ENCODE results near the gene PRMT1. TPM values are rescaled to one million over a fixed set of nuclear protein-coding genes. Genes with fewer than 3 reads are reported as not detected.

Gene PRMT1
- total RNA-seq, 1 experiment from 2014 or later = 527 TPM

DNA sequence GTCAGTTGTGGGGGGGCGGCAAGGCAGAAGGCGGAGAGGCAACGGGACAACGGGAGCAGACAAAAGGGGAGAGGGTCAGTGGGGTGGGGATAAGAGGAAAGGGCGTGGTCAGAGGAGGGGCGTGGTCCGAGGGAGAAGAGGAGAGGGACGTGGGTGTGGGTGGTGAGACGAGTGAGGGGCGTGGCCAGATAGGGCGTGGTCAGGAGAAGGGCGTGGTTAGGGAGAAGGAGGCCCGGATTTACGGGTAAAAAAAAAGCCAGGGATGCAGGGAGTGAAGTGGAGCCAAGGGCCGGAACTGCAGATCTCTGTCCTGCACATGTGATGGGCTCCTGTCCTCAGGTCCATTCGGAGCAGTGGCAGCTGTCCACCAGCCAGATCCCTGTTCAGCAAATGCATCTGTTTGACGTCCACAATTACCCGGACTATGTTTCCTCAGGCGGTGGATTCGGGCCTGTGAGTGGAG is 35.4 kb downstream of the PRMT1 start:
- ATAC-seq (peak; percentile 98), DNase-seq (ENCODE audit: low spot score) (peak; percentile 93)
- Mint-ChIP-seq H3K4me3 (no peak overlapping the region; the same call in 1 of the 2 replicates), H3K27ac (no peak overlapping the region), H3K9me3 (peaks cover 6% of the 10 kb centered on the region; the same call in 1 of the 2 replicates), H3K4me1 (0 out of 2 replicates have a peak, but pooled peaks cover 4% of the 10 kb centered on the region), H3K27me3 (ENCODE audit: low read depth) (no peaks in the 10 kb centered on the region; the same call in 1 of the 2 replicates), H3K36me3 (peaks cover 43% of the 10 kb centered on the region)
- POLR2A ChIA-PET = no interaction called here
- CTCF ChIA-PET = no interaction called here
- TF ChIP-seq SMAD3 (CRISPR knock-in tag; IDR thresholded peaks at IDR 0.05; ENCODE audit: borderline replicate concordance) = no peak
- TF ChIP-seq, protein P1, sequence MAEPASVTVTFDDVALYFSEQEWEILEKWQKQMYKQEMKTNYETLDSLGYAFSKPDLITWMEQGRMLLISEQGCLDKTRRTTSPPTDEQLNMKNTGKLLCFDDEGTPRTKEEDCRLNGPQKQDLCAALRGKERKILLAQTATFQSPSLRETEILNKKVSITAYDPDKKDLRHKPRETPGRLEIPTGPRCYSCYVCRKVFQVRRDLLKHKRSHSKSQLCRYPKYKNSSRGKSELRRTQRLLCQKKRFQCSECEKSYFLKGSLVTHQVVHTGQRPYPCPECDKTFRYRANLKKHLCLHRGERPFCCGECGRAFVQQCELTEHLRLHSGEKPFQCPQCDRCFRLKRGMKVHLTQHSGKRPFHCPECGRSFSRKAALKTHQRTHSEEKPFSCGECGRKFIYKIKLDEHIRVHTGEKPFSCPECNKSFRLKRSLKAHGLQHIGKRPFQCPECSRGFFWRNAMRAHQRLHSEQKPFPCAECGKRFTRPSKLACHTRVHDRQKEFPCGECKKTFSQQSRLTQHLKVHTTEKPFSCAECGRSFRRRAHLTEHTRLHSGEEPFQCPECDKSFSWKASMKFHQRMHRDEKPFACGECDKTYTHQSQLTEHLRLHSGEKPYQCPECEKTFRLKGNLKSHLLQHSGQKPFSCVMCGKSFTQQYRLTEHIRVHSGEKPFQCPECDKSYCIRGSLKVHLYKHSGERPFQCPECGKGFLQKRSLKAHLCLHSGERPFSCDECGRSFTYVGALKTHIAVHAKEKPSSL (CRISPR knock-in tag; conservative IDR thresholded peaks at IDR 0.05) = no peak
- TF ChIP-seq, protein P2, sequence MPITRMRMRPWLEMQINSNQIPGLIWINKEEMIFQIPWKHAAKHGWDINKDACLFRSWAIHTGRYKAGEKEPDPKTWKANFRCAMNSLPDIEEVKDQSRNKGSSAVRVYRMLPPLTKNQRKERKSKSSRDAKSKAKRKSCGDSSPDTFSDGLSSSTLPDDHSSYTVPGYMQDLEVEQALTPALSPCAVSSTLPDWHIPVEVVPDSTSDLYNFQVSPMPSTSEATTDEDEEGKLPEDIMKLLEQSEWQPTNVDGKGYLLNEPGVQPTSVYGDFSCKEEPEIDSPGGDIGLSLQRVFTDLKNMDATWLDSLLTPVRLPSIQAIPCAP (CRISPR knock-in tag; IDR thresholded peaks at IDR 0.05) = no peak
- TF ChIP-seq, protein P3, sequence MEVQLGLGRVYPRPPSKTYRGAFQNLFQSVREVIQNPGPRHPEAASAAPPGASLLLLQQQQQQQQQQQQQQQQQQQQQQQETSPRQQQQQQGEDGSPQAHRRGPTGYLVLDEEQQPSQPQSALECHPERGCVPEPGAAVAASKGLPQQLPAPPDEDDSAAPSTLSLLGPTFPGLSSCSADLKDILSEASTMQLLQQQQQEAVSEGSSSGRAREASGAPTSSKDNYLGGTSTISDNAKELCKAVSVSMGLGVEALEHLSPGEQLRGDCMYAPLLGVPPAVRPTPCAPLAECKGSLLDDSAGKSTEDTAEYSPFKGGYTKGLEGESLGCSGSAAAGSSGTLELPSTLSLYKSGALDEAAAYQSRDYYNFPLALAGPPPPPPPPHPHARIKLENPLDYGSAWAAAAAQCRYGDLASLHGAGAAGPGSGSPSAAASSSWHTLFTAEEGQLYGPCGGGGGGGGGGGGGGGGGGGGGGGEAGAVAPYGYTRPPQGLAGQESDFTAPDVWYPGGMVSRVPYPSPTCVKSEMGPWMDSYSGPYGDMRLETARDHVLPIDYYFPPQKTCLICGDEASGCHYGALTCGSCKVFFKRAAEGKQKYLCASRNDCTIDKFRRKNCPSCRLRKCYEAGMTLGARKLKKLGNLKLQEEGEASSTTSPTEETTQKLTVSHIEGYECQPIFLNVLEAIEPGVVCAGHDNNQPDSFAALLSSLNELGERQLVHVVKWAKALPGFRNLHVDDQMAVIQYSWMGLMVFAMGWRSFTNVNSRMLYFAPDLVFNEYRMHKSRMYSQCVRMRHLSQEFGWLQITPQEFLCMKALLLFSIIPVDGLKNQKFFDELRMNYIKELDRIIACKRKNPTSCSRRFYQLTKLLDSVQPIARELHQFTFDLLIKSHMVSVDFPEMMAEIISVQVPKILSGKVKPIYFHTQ (CRISPR knock-in tag; IDR thresholded peaks at IDR 0.05) = no peak
- TF ChIP-seq, protein P4, sequence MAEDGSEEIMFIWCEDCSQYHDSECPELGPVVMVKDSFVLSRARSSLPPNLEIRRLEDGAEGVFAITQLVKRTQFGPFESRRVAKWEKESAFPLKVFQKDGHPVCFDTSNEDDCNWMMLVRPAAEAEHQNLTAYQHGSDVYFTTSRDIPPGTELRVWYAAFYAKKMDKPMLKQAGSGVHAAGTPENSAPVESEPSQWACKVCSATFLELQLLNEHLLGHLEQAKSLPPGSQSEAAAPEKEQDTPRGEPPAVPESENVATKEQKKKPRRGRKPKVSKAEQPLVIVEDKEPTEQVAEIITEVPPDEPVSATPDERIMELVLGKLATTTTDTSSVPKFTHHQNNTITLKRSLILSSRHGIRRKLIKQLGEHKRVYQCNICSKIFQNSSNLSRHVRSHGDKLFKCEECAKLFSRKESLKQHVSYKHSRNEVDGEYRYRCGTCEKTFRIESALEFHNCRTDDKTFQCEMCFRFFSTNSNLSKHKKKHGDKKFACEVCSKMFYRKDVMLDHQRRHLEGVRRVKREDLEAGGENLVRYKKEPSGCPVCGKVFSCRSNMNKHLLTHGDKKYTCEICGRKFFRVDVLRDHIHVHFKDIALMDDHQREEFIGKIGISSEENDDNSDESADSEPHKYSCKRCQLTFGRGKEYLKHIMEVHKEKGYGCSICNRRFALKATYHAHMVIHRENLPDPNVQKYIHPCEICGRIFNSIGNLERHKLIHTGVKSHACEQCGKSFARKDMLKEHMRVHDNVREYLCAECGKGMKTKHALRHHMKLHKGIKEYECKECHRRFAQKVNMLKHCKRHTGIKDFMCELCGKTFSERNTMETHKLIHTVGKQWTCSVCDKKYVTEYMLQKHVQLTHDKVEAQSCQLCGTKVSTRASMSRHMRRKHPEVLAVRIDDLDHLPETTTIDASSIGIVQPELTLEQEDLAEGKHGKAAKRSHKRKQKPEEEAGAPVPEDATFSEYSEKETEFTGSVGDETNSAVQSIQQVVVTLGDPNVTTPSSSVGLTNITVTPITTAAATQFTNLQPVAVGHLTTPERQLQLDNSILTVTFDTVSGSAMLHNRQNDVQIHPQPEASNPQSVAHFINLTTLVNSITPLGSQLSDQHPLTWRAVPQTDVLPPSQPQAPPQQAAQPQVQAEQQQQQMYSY (CRISPR knock-in tag; IDR thresholded peaks at IDR 0.05) = peak; percentile 89
- no peak for TF ChIP-seq IRF2 (CRISPR knock-in tag; IDR thresholded peaks at IDR 0.05; ENCODE audit: borderline replicate concordance, low read depth)
- TF ChIP-seq NR2C2 (CRISPR knock-in tag; IDR thresholded peaks at IDR 0.05) = no peak

DNA sequence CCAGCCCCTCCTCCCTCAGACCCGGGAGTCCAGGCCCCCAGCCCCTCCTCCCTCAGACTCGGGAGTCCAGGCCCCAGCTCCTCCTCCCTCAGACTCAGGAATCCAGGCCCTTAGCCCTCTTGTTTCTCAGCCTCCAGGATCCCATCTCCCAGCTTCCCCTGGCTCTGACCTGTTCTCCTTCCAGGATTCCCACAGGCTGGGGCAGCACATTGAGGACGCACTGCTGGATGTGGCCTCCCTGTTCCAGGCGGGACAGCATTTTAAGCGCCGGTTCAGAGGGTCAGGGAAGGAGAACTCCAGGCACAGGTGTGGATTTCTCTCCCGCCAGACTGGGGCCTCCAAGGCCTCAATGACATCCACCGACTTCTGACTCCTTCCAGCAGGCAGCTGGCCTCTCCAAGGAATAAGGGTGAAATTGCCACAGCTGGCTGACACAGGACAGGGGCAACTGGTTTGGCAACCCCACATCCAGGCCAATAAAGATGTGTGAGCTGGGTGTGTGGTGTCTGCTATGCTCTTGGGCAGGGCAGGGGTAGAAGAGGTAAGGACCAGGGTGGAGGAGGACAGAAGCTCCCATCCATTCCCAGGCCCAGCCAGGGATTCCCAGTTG is 36.3 kb downstream of the PRMT1 start:
- DNase-seq (ENCODE audit: low spot score) (no peak), ATAC-seq (no peak)
- no peak overlapping the region for H3K27ac Mint-ChIP-seq
- ChIA-PET CTCF (interaction anchor here (1.9 kb wide), 1 partner anchor 38 kb away, joined by 8 read pairs; no protein-coding TSS in a partner anchor), POLR2A (interaction anchor here (0.7 kb wide), 1 partner anchor 976 kb away, joined by 4 read pairs; no protein-coding TSS in a partner anchor)
- H3K4me1 Mint-ChIP-seq = 0 out of 2 replicates have a peak, but pooled peaks cover 4% of the 10 kb centered on the region
- peaks cover 42% of the 10 kb centered on the region for H3K36me3 Mint-ChIP-seq
- H3K27me3 Mint-ChIP-seq (ENCODE audit: low read depth) = no peaks in the 10 kb centered on the region; the same call in 1 of the 2 replicates
- H3K9me3 Mint-ChIP-seq = peaks cover 6% of the 10 kb centered on the region; the same call in 1 of the 2 replicates
- H3K4me3 Mint-ChIP-seq = no peak overlapping the region
- TF ChIP-seq ZNF671 (CRISPR knock-in tag; IDR thresholded peaks at IDR 0.05) = no peak
- no peak for TF ChIP-seq SP1 (CRISPR knock-in tag; conservative IDR thresholded peaks at IDR 0.05)
- TF ChIP-seq, protein P5, sequence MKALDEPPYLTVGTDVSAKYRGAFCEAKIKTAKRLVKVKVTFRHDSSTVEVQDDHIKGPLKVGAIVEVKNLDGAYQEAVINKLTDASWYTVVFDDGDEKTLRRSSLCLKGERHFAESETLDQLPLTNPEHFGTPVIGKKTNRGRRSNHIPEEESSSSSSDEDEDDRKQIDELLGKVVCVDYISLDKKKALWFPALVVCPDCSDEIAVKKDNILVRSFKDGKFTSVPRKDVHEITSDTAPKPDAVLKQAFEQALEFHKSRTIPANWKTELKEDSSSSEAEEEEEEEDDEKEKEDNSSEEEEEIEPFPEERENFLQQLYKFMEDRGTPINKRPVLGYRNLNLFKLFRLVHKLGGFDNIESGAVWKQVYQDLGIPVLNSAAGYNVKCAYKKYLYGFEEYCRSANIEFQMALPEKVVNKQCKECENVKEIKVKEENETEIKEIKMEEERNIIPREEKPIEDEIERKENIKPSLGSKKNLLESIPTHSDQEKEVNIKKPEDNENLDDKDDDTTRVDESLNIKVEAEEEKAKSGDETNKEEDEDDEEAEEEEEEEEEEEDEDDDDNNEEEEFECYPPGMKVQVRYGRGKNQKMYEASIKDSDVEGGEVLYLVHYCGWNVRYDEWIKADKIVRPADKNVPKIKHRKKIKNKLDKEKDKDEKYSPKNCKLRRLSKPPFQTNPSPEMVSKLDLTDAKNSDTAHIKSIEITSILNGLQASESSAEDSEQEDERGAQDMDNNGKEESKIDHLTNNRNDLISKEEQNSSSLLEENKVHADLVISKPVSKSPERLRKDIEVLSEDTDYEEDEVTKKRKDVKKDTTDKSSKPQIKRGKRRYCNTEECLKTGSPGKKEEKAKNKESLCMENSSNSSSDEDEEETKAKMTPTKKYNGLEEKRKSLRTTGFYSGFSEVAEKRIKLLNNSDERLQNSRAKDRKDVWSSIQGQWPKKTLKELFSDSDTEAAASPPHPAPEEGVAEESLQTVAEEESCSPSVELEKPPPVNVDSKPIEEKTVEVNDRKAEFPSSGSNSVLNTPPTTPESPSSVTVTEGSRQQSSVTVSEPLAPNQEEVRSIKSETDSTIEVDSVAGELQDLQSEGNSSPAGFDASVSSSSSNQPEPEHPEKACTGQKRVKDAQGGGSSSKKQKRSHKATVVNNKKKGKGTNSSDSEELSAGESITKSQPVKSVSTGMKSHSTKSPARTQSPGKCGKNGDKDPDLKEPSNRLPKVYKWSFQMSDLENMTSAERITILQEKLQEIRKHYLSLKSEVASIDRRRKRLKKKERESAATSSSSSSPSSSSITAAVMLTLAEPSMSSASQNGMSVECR (CRISPR knock-in tag; IDR thresholded peaks at IDR 0.05; ENCODE audit: borderline replicate concordance) = no peak
- no peak for TF ChIP-seq NR3C1 (CRISPR knock-in tag; conservative IDR thresholded peaks at IDR 0.05; ENCODE audit: low read depth)
- TF ChIP-seq TP53 (CRISPR knock-in tag; IDR thresholded peaks at IDR 0.05) = no peak
- 0 out of 2 replicates have a peak, but pooled peaks have one; percentile 15 for TF ChIP-seq NR1H2 (CRISPR knock-in tag; IDR thresholded peaks at IDR 0.05)
- no peak for TF ChIP-seq ZBTB21 (CRISPR knock-in tag; IDR thresholded peaks at IDR 0.05; ENCODE audit: borderline replicate concordance)
- TF ChIP-seq, protein P4 (CRISPR knock-in tag; IDR thresholded peaks at IDR 0.05) = 0 out of 2 replicates have a peak, but pooled peaks have one; percentile 37

Measured in WTC11 (cell line).